HUES64 (cell line): Measurements from ENCODE around the gene SYNGAP1. TPM values are rescaled to one million over a fixed set of nuclear protein-coding genes. Genes with fewer than 3 reads are reported as not detected.
A peak's percentile ranks its signal among the peaks of the same experiment; 100 is the strongest.
"Not testable (repeated sequence)": the region's sequence is repeated elsewhere in the genome, so short reads cannot be mapped to it uniquely, and the experiment has no call there.

Source experiments
- H3K27ac ChIP-seq: 2 replicates; pipeline ENCODE4 v1.7.0; 2013; ENCODE audit warnings: low read depth, low read length, inconsistent platforms
- H3K27me3 ChIP-seq: 2 replicates; pipeline ENCODE4 v1.6.1; 2013; ENCODE audit warnings: mild to moderate bottlenecking, low read length; ENCODE audit not compliant: insufficient read depth
- H3K36me3 ChIP-seq: 2 replicates; pipeline ENCODE4 v1.6.1; 2013; ENCODE audit warnings: mild to moderate bottlenecking, low read length; ENCODE audit not compliant: insufficient read depth
- H3K4me1 ChIP-seq: 2 replicates; pipeline ENCODE4 v1.6.1; 2013; ENCODE audit warnings: mild to moderate bottlenecking, low read length, moderate library complexity; ENCODE audit not compliant: insufficient read depth
- H3K4me3 ChIP-seq: 2 replicates; pipeline ENCODE4 v1.5.1; 2013; ENCODE audit warnings: mild to moderate bottlenecking, low read length, moderate library complexity
- H3K9ac ChIP-seq: 2 replicates; pipeline ENCODE4 v1.6.1; 2013; ENCODE audit warnings: mild to moderate bottlenecking, low read depth, low read length
- H3K9me3 ChIP-seq: 2 replicates; pipeline ENCODE4 v1.6.1; 2013; ENCODE audit warnings: low read depth, low read length; ENCODE audit not compliant: insufficient read depth
- WGBS: fragments of 150-250, 120-280 bp; methylation state at CpG from one replicate; pipeline ENCODE4 v1.1.7; 2013; ENCODE audit warnings: missing lambda C conversion rate; 5-methylcytosine and 5-hydroxymethylcytosine counted together
- polyA plus RNA-seq, 2 experiments: library from polyadenylated mRNA; stranded (reverse); fragments of 50-300 nt; gene quantifications; one replicate each; pipeline ENCODE4 v1.2.3, GENCODE V29; 2013

The SYNGAP1 gene
- polyA plus RNA-seq (2013, experiment 1 of 2): 51.5 TPM
- polyA plus RNA-seq (2013, experiment 2 of 2): 50.1 TPM

GRCh38 chr6:33419580-33420490 lies at the start of gene SYNGAP1:
Gene SYNGAP1 (plus strand): TSS chr6:33420065. CDS start chr6:33420265, 200 bp downstream.
- H3K9me3 ChIP-seq: no peaks in the 10 kb centered on the region
- H3K36me3 ChIP-seq: peaks cover 34% of the 10 kb centered on the region
- peak within 1 kb of the TSS; percentile 90 for H3K4me3 ChIP-seq
- 1% methylated on average over 15 of the region's 22 CpGs for WGBS
- H3K27me3 ChIP-seq: no peaks in the 10 kb centered on the region
- peak within 1 kb of the TSS; percentile 63 for H3K9ac ChIP-seq
- peak within 1 kb of the TSS; percentile 82 for H3K27ac ChIP-seq
- H3K4me1 ChIP-seq: peaks cover 31% of the 10 kb centered on the region

DNA sequence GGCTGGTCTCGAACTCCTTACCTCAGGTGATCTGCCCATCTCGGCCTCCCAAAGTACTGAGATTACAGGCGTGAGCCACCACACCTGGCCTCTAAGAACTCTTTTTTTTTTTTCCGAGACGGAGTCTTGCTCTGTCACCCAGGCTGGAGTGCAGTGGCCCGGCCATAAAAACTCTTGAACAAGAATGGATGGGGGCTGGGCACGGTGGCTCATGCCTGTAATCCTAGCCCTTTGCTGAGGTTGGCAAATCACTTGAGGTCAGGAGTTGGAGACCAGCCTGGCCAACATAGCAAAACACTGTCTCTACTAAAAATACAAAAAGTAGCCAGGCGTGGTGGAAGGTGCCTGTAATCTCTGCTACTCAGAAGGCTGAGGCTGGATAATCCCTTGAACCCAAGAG lies 48.0 kb upstream of the SYNGAP1 start:
- peaks cover 10% of the 10 kb centered on the region for H3K4me1 ChIP-seq
- H3K27ac ChIP-seq, H3K4me3 ChIP-seq, H3K27me3 ChIP-seq, H3K9ac ChIP-seq, H3K9me3 ChIP-seq, H3K36me3 ChIP-seq: not testable (repeated sequence)
- 95% methylated on average over 8 of the region's 8 CpGs for whole genome bisulfite sequencing

GRCh38 chr6:33372526-33373123 lies 47.2 kb upstream of the SYNGAP1 start:
- Histone ChIP-seq H3K27ac (no peak overlapping the region), H3K27me3 (no peaks in the 10 kb centered on the region), H3K4me3 (no peak overlapping the region), H3K36me3 (no peaks in the 10 kb centered on the region), H3K9ac (no peak overlapping the region), H3K4me1 (peaks cover 10% of the 10 kb centered on the region), H3K9me3 (no peaks in the 10 kb centered on the region)
- 73% methylated on average over 5 of the region's 5 CpGs for WGBS

DNA sequence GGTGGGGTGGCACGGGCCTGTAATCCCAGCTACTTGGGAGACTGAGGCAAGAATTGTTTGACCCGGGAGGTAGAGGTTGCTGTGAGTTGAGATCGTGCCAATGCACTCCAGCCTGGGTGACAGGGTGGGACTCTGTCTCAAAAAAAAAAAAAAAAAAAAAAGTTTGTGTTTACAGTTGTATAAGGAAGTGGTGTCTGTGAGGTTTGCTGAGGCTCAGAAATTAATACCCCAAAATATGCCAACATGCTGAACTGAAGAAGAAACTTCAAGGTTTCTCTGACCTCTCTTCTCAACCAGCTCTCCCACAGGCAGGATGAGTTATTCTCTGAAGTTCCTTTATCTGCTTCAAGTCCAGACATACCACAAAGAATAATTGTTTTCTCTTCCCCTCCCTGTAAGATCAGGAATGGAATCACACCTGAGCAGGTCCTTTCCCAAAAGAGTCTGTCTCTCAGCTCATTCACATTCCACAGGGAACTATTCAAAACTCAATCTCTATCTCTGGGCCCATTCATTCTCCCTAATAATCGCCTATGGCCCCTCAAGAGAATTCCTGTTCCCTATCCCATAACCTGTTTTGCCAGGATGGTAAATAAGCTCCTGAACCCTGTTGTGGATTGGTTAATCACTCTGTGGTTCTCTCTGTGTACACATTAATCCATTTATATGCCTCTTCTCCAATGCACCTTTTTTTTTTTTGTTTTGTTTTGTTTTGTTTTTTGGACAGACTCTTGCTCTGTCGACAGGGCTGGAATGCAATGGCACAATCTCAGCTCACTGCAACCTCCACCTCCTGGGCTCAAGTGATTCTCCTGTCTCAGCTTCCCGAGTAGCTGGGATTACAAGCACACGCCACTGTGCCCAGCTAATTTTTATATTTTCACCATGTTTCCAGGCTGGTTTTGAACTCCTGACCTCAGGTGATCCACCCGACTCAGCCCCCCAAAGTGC lies 45.6 kb upstream of the SYNGAP1 start:
- 91% methylated on average over 8 of the region's 8 CpGs for WGBS
- Histone ChIP-seq H3K9ac (no peak overlapping the region), H3K27ac (no peak overlapping the region), H3K27me3 (no peaks in the 10 kb centered on the region), H3K4me3 (no peak overlapping the region), H3K9me3 (no peaks in the 10 kb centered on the region), H3K4me1 (peaks cover 10% of the 10 kb centered on the region), H3K36me3 (no peaks in the 10 kb centered on the region)

- no peaks in the 10 kb centered on the region for H3K9me3 ChIP-seq
- H3K27ac ChIP-seq: no peak overlapping the region
- no peaks in the 10 kb centered on the region for H3K36me3 ChIP-seq
- H3K4me3 ChIP-seq: no peak overlapping the region
- H3K4me1 ChIP-seq: peaks cover 10% of the 10 kb centered on the region
- WGBS: 89% methylated on average over 9 of the region's 9 CpGs
- H3K9ac ChIP-seq: no peak overlapping the region
- no peaks in the 10 kb centered on the region for H3K27me3 ChIP-seq
Measured at GRCh38 chr6:33375143-33375671, 44.7 kb upstream of the SYNGAP1 start.

- H3K4me3 ChIP-seq: no peak overlapping the region
- peaks cover 9% of the 10 kb centered on the region for H3K4me1 ChIP-seq
- H3K27ac ChIP-seq: no peak overlapping the region
- H3K27me3 ChIP-seq: no peaks in the 10 kb centered on the region
- 96% methylated on average over 4 of the region's 4 CpGs for WGBS
- H3K9me3 ChIP-seq: no peaks in the 10 kb centered on the region
- no peaks in the 10 kb centered on the region for H3K36me3 ChIP-seq
- H3K9ac ChIP-seq: no peak overlapping the region
Measured at GRCh38 chr6:33377171-33377570, 42.7 kb upstream of the SYNGAP1 start.

- H3K27ac ChIP-seq, H3K9ac ChIP-seq, H3K36me3 ChIP-seq, H3K4me3 ChIP-seq, H3K27me3 ChIP-seq, H3K4me1 ChIP-seq, H3K9me3 ChIP-seq: not testable (repeated sequence)
- 92% methylated on average over 10 of the region's 10 CpGs for WGBS
Measured at GRCh38 chr6:33379184-33379583, 40.7 kb upstream of the SYNGAP1 start.

DNA sequence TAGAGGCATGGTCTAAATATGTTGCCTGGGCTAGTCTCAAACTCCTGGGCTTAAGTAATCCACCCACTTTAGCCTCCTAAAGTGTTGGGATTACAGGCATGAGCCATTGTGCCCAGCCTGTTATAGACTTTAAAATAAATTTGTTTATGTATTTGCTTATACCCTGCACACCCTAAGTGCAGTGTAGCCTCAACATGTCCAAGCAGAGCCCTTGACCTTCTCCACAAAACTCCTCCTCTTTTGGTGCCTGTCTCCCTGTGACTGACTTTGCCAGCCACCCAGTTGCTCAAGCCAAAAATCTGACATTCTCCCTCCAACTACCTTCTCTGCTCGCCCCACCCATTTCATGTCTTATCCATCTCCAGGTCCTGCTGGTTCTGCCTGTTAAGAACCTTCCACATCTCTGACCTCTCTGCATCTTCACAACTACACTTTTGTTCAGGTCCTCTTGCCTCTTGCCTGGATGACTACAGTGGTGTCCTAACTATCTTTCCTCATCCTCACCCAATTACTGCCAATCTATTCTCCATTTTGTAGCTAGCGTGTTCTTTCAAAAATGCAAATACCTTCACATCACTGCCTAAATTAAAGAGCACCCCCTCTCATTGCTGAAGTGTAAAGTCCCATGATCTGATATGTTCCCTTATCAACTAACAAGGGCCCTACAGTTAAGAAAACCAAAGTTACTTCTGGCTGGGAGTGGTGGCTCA lies 39.4 kb upstream of the SYNGAP1 start:
- Histone ChIP-seq H3K4me3 (no peak overlapping the region), H3K36me3 (no peaks in the 10 kb centered on the region), H3K4me1 (no peaks in the 10 kb centered on the region), H3K27ac (no peak overlapping the region), H3K9me3 (no peaks in the 10 kb centered on the region), H3K27me3 (no peaks in the 10 kb centered on the region), H3K9ac (no peak overlapping the region)
- WGBS: 89% methylated on average over 2 of the region's 2 CpGs

- Histone ChIP-seq H3K4me1 (no peaks in the 10 kb centered on the region), H3K27ac (no peak overlapping the region)
- WGBS: 94% methylated on average over 9 of the region's 10 CpGs
Measured at GRCh38 chr6:33383427-33384185, 36.3 kb upstream of the SYNGAP1 start.

DNA sequence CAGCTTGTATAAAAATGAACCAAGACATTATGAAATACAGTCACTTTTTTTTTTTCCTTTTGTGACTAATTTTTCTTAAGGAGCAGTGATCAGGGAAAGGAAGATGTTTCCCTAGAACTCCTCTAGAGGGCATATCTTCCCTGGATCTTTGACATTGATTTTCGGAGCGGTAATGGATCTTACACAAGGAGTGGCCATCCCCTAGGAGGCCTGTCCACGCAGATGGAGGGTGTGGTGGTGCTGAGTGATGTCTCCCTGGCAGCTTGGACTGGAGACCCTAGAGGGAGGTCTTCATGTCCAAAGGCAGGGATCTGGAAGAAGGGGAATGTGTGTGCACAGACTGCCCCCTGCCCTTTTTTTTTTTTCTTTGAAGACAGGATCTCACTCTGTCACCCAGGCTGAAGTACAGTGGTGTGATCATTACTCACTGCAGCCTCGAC lies 35.3 kb upstream of the SYNGAP1 start:
- H3K36me3 ChIP-seq: no peaks in the 10 kb centered on the region
- H3K27ac ChIP-seq: no peak overlapping the region
- no peaks in the 10 kb centered on the region for H3K9me3 ChIP-seq
- no peaks in the 10 kb centered on the region for H3K4me1 ChIP-seq
- H3K9ac ChIP-seq: no peak overlapping the region
- H3K4me3 ChIP-seq: no peak overlapping the region
- 33% methylated on average over 4 of the region's 4 CpGs for WGBS
- no peaks in the 10 kb centered on the region for H3K27me3 ChIP-seq

More at GRCh38 chr6:33383427-33384185, 36.3 kb upstream of the SYNGAP1 start:
- Histone ChIP-seq H3K9me3 (no peaks in the 10 kb centered on the region), H3K36me3 (no peaks in the 10 kb centered on the region), H3K27me3 (no peaks in the 10 kb centered on the region), H3K4me3 (no peak overlapping the region), H3K9ac (no peak overlapping the region)
